Activated T-helper 1 cell treated with Interleukin-2 at 50 U/mL for 16 hours (primary cell): Measurements from ENCODE around the gene ANO1.
"Not testable (repeated sequence)": the region's sequence is repeated elsewhere in the genome, so short reads cannot be mapped to it uniquely, and the experiment has no call there.

Experiments used
- DNase-seq: peaks from one replicate; pipeline ENCODE4 v3.0.0-alpha.2; 2020; ENCODE audit warnings: low read depth

Gene ANO1

GRCh38 chr11:70078095-70078780 is at the start of gene ANO1:
Gene ANO1 (plus strand): TSS chr11:70078317. CDS start chr11:70078607, 290 bp downstream.
- DNase-seq = no peak

- no peak for DNase-seq
Observed at GRCh38 chr11:70029115-70029860, 48.8 kb upstream of the ANO1 start.

- DNase-seq = no peak
Observed at GRCh38 chr11:70029861-70030380, 48.2 kb upstream of the ANO1 start.

GRCh38 chr11:70030412-70030811 is 47.7 kb upstream of the ANO1 start:
- DNase-seq = no peak

- DNase-seq = no peak
Observed at GRCh38 chr11:70031631-70032469, 46.3 kb upstream of the ANO1 start.

- DNase-seq = no peak
Observed at GRCh38 chr11:70032470-70032795, 45.7 kb upstream of the ANO1 start.

- DNase-seq = no peak
Observed at GRCh38 chr11:70032943-70033710, 45.0 kb upstream of the ANO1 start.

GRCh38 chr11:70033711-70034070 is 44.4 kb upstream of the ANO1 start:
- no peak for DNase-seq

- DNase-seq = no peak
Observed at GRCh38 chr11:70034740-70035365, 43.3 kb upstream of the ANO1 start.

GRCh38 chr11:70035665-70036064 is 42.5 kb upstream of the ANO1 start:
- DNase-seq = not testable (repeated sequence)

GRCh38 chr11:70036971-70037882 is 40.9 kb upstream of the ANO1 start:
- no peak for DNase-seq

GRCh38 chr11:70038034-70038834 is 39.9 kb upstream of the ANO1 start:
- DNase-seq = no peak

- DNase-seq = no peak
Observed at GRCh38 chr11:70040452-70040851, 37.7 kb upstream of the ANO1 start.

- DNase-seq = no peak
Observed at GRCh38 chr11:70040869-70041501, 37.1 kb upstream of the ANO1 start.

- DNase-seq = no peak
Observed at GRCh38 chr11:70043482-70043881, 34.6 kb upstream of the ANO1 start.

- no peak for DNase-seq
Observed at GRCh38 chr11:70046089-70046488, 32.0 kb upstream of the ANO1 start.

- DNase-seq = no peak
Observed at GRCh38 chr11:70048279-70049024, 29.7 kb upstream of the ANO1 start.

- DNase-seq = no peak
Observed at GRCh38 chr11:70049045-70049444, 29.1 kb upstream of the ANO1 start.
